Fibroblast of lung (primary cell): Measurements from ENCODE around the gene USP47. TPM values are rescaled to one million over a fixed set of nuclear protein-coding genes. Genes with fewer than 3 reads are reported as not detected.

Source experiments
- DNase-seq, 2 donors: peaks; one replicate each; pipeline versions ENCODE4 v3.0.0 to v3.0.0-alpha.2; 2010; ENCODE audit warnings: low read depth in 2 of 2
- H2AFZ ChIP-seq: 2 replicates; pipeline ENCODE4 v1.5.1; 2012; ENCODE audit warnings: low read length, control low read depth, inconsistent platforms
- H3K27ac ChIP-seq: 2 replicates; pipeline ENCODE4 v1.5.1; 2011; ENCODE audit warnings: low read length, control low read depth; ENCODE audit not compliant: insufficient read depth
- H3K27me3 ChIP-seq: 2 replicates; pipeline ENCODE4 v1.5.1; 2011; ENCODE audit warnings: mild to moderate bottlenecking, low read length; ENCODE audit not compliant: control insufficient read depth, insufficient read depth
- H3K36me3 ChIP-seq: 2 replicates; pipeline ENCODE4 v1.5.1; 2011; ENCODE audit warnings: low read length; ENCODE audit not compliant: control insufficient read depth, insufficient read depth
- H3K4me1 ChIP-seq: 2 replicates; pipeline ENCODE4 v1.5.1; 2011; ENCODE audit warnings: low read length; ENCODE audit not compliant: control insufficient read depth, insufficient read depth; ENCODE audit errors: extremely low read depth
- H3K4me2 ChIP-seq: 2 replicates; pipeline ENCODE4 v1.5.1; 2011; ENCODE audit warnings: low read length, control low read depth; ENCODE audit not compliant: insufficient read depth; ENCODE audit errors: extremely low read depth
- H3K4me3 ChIP-seq, 4 experiments: fragments of 200-600 bp in 1 of 4; sonication (generic) in 1 of 4; replicated peaks in 1 of 4; 2 replicates each; pipeline ENCODE4 v1.5.1; 2011 to 2016; ENCODE audit warnings: low read length in 4 of 4, low read depth in 3 of 4, mild to moderate bottlenecking in 3 of 4, control low read depth in 2 of 4, inconsistent platforms in 1 of 4, mixed read lengths in 1 of 4; ENCODE audit not compliant: insufficient read depth in 1 of 4; ENCODE audit errors: control extremely low read depth in 1 of 4
- H3K79me2 ChIP-seq: 2 replicates; pipeline ENCODE4 v1.5.1; 2012; ENCODE audit warnings: mild to moderate bottlenecking, low read length, inconsistent platforms; ENCODE audit not compliant: control insufficient read depth, insufficient read depth
- H3K9ac ChIP-seq: 2 replicates; pipeline ENCODE4 v1.5.1; 2011; ENCODE audit warnings: mild to moderate bottlenecking, low read length, control low read depth; ENCODE audit not compliant: insufficient read depth
- H3K9me3 ChIP-seq: 2 replicates; pipeline ENCODE4 v1.5.1; 2012; ENCODE audit warnings: low read depth, low read length; ENCODE audit not compliant: control insufficient read depth, insufficient read depth
- H4K20me1 ChIP-seq: 2 replicates; pipeline ENCODE4 v1.5.1; 2011; ENCODE audit warnings: low read length; ENCODE audit not compliant: control insufficient read depth, insufficient read depth; ENCODE audit errors: extremely low read depth
- EZH2 ChIP-seq: IDR thresholded peaks from 2 replicates; pipeline ENCODE4 v1.5.1; 2012; ENCODE audit warnings: low read length, control low read depth, mild to moderate bottlenecking; ENCODE audit errors: missing control alignments
- polyA plus RNA-seq, 2 donors: library from polyadenylated mRNA; depleted of rRNA in 1 of 2; stranded (reverse) in 1 of 2; unstranded in 1 of 2; fragments of >200 nt; gene quantifications; 2 replicates each; pipeline ENCODE4 v1.2.1, GENCODE V29; 2011 to 2012; ENCODE audit warnings: missing spikeins in 1 of 2
- total RNA-seq: library from RNA; depleted of rRNA; stranded (reverse); fragments of >200 nt; gene quantifications from 2 replicates; pipeline ENCODE4 v1.2.1, GENCODE V29; 2014
- TF ChIP-seq, protein P1 (sequence below), 2 donors: IDR thresholded peaks in 1 of 2; conservative IDR thresholded peaks in 1 of 2; 1 replicate in 1 of 2; 2 replicates in 1 of 2; pipeline ENCODE4 v1.5.1; 2011 to 2012; ENCODE audit warnings: low read length in 2 of 2, control low read depth in 1 of 2, inconsistent platforms in 1 of 2, low read depth in 1 of 2, mild to moderate bottlenecking in 1 of 2

Gene USP47
- total and polyA plus RNA-seq, 2 donors (not counting 1 experiment from before 2014, with no cell fraction given) = 40.3 to 162 TPM

DNA sequence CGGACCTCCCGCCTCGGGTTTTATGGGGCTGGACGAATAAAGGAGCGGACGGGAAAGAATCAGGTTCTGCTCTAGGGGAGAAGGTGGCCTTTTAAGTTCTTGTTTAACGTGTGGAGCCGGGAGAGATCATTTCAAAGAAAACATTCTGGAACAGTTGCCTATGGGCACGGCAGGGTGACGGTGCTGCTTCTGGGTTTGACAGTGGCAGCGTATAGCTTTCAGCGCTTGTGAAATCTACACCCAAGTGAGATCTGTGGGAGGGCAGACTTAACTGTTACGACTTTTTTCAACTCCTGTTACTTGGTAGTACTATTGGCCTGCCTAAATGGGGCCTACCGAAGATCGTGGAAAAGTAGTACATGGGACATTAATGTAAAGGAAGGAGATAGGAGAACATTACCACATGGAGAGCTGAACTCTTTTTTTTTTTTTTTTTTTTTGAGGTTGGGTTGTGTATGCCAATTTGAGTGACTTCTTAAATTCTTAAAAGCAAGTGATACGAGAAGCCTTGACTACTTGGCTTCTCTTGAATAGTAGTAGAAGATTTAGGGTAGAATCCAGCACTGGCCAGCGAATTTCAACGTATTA, 743 bp downstream of the USP47 start:
- Histone ChIP-seq H3K79me2 (peaks cover 57% of the 10 kb centered on the region), H3K27me3 (no peaks in the 10 kb centered on the region), H3K9me3 (no peaks in the 10 kb centered on the region), H3K36me3 (no peaks in the 10 kb centered on the region), H4K20me1 (peaks cover 2% of the 10 kb centered on the region), H3K27ac (peak overlapping the region; percentile 98), H3K4me2 (peak overlapping the region; percentile 94), H3K4me1 (peaks cover 2% of the 10 kb centered on the region), H2AFZ (peak overlapping the region; percentile 40), H3K9ac (peak overlapping the region; percentile 99), H3K4me3 (peak overlapping the region; percentile 70 to 98 (median 77))
- peak; percentile 84 to 92 for DNase-seq
- TF ChIP-seq EZH2 = no peak
- TF ChIP-seq, protein P1, sequence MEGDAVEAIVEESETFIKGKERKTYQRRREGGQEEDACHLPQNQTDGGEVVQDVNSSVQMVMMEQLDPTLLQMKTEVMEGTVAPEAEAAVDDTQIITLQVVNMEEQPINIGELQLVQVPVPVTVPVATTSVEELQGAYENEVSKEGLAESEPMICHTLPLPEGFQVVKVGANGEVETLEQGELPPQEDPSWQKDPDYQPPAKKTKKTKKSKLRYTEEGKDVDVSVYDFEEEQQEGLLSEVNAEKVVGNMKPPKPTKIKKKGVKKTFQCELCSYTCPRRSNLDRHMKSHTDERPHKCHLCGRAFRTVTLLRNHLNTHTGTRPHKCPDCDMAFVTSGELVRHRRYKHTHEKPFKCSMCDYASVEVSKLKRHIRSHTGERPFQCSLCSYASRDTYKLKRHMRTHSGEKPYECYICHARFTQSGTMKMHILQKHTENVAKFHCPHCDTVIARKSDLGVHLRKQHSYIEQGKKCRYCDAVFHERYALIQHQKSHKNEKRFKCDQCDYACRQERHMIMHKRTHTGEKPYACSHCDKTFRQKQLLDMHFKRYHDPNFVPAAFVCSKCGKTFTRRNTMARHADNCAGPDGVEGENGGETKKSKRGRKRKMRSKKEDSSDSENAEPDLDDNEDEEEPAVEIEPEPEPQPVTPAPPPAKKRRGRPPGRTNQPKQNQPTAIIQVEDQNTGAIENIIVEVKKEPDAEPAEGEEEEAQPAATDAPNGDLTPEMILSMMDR (conservative IDR thresholded peaks at IDR 0.05 in 1 of 2, IDR thresholded peaks at IDR 0.05 in 1 of 2; ENCODE audit: low read depth in 1 of 2, low read length in 2 of 2) = no peak

DNA sequence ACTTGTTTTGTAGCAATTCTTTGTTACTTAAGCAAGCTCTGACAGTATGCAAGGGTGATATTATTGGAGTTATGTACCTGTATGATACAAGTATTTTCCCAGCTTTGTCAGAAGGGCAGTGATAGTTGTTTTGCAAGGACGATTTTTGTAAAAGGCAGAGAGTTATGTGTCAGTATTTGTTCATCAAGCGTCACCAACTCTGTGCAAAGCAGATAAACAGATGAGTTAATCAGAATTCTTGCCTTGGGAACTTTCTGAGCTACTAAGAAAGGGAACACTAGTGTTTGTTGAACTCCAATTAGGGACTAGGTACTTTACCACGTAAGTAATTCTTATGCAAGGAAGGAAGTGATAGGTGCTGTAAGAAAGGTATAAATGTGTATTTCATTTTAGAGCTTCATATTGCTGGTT, 1.4 kb downstream of the USP47 start:
- Histone ChIP-seq H3K27me3 (no peaks in the 10 kb centered on the region), H3K9ac (peak overlapping the region; percentile 99), H4K20me1 (peaks cover 2% of the 10 kb centered on the region), H3K9me3 (no peaks in the 10 kb centered on the region), H3K36me3 (no peaks in the 10 kb centered on the region), H3K4me3 (peak overlapping the region; percentile 70 to 98 (median 77)), H3K79me2 (peaks cover 64% of the 10 kb centered on the region), H3K27ac (peak overlapping the region; percentile 98), H2AFZ (no peak overlapping the region), H3K4me1 (peaks cover 2% of the 10 kb centered on the region), H3K4me2 (peak overlapping the region; percentile 94)
- peak; percentile 80 to 90 for DNase-seq
- no peak for TF ChIP-seq EZH2
- TF ChIP-seq, protein P1 (conservative IDR thresholded peaks at IDR 0.05 in 1 of 2, IDR thresholded peaks at IDR 0.05 in 1 of 2; ENCODE audit: low read depth in 1 of 2, low read length in 2 of 2) = no peak

DNA sequence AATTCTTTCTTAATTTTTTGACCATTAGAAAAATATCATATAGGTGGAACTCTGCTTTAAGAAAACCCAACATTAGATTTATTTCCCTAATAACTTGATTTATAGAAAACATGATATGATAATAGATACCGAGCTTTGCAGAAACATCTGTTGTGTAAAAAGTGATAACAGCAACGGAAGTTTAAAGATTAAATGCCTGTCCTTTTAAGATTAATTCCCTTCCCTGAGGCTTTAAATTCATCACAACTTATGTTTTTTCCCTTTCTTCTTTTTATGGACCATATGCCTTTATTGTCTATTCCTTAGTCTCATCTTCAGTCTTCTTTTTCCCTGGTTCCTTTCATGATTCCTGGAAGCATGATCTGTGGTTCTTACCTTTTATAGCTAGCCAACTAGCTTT, 1.9 kb downstream of the USP47 start:
- H3K4me3 ChIP-seq = peak overlapping the region; percentile 70 to 98 (median 77)
- peak overlapping the region; percentile 94 for H3K4me2 ChIP-seq
- TF ChIP-seq, protein P1 (conservative IDR thresholded peaks at IDR 0.05 in 1 of 2, IDR thresholded peaks at IDR 0.05 in 1 of 2; ENCODE audit: low read depth in 1 of 2, low read length in 2 of 2) = no peak
- no peak for TF ChIP-seq EZH2
- H3K9ac ChIP-seq = peak overlapping the region; percentile 36
- H3K27me3 ChIP-seq = no peaks in the 10 kb centered on the region
- no peak overlapping the region for H2AFZ ChIP-seq
- H3K36me3 ChIP-seq = no peaks in the 10 kb centered on the region
- peak overlapping the region; percentile 98 for H3K27ac ChIP-seq
- no peaks in the 10 kb centered on the region for H3K9me3 ChIP-seq
- H4K20me1 ChIP-seq = peaks cover 2% of the 10 kb centered on the region
- peaks cover 2% of the 10 kb centered on the region for H3K4me1 ChIP-seq
- H3K79me2 ChIP-seq = peaks cover 68% of the 10 kb centered on the region
- DNase-seq = no peak
